ENCODE data around the gene CCDC82.

The CCDC82 gene

DNA sequence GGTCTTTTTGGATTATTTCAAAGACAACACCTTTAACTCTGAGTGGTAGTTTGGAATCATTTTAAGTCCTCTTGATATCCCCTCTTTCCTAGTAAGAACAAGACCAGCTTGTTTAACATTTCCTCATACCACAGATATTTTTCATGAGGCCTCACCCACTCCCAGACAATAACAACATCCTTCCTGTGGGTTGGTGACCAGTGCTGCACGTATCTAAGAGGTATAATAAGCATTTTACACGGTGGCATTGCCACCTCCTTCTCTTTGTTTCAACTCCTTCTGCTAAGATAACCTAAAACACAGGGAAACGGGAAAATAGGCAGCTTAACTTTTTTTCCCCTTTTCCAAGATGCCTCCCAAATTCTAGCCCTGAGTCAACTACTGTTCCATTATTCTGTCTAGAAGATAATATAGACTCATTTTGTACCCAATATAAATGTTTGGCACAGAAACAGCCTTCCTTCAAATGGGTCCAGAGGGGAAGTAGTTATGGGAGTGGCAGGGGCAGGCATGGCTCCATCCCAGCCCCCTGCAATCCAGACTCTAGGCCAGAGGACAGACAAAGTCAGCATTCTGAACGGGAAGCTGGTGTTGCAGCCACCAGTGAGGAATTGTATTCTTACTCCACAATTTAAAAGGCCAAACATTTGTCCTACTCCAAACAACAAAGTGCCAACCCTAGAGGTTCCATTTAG is 75.2 kb downstream of the CCDC82 start:
- DNase-seq (ENCODE audit: insufficient read length), result no peak
- no peak for FAIRE-seq
- TF ChIP-seq TAF1 (IDR thresholded peaks at IDR 0.05; ENCODE audit: borderline replicate concordance, low read depth, low read length) (no peak), POLR2A (IDR thresholded peaks at IDR 0.05; ENCODE audit: low read depth, low read length) (no peak), POLR2AphosphoS5 (IDR thresholded peaks at IDR 0.05; ENCODE audit: low read depth, low read length) (no peak)

- DNase-seq (ENCODE audit: insufficient read length) (no peak), FAIRE-seq (no peak)
- TF ChIP-seq POLR2A (IDR thresholded peaks at IDR 0.05; ENCODE audit: low read depth, low read length), result no peak
- no peak for TF ChIP-seq TAF1 (IDR thresholded peaks at IDR 0.05; ENCODE audit: borderline replicate concordance, low read depth, low read length)
- TF ChIP-seq POLR2AphosphoS5 (IDR thresholded peaks at IDR 0.05; ENCODE audit: low read depth, low read length), result no peak
Observed at GRCh38 chr11:96313163-96313562, 76.5 kb downstream of the CCDC82 start.

GRCh38 chr11:96311120-96311568 is 78.6 kb downstream of the CCDC82 start:
- DNase-seq (ENCODE audit: insufficient read length) (no peak), FAIRE-seq (peak; percentile 9)
- TF ChIP-seq TAF1 (IDR thresholded peaks at IDR 0.05; ENCODE audit: borderline replicate concordance, low read depth, low read length), result no peak
- no peak for TF ChIP-seq POLR2AphosphoS5 (IDR thresholded peaks at IDR 0.05; ENCODE audit: low read depth, low read length)
- TF ChIP-seq POLR2A (IDR thresholded peaks at IDR 0.05; ENCODE audit: low read depth, low read length), result no peak

DNA sequence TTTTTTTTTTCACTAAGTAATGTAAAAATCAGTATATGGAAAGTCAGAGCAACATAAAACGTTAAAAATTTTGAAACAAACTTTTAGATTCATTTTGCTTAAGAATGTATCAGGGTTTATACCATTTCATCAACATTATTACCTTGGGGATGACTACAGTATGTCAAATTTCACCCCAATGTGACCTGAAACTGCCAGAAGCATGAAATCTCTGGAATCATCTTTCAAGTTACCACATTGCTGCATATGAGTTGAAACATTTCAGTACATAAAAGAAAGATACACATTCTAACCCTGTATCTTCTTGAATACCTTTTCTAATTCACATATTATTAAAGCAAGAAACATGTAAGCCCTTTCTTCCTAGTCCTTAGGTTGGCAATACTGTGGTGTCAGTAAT is 79.5 kb downstream of the CCDC82 start:
- FAIRE-seq (no peak), DNase-seq (ENCODE audit: insufficient read length) (no peak)
- no peak for TF ChIP-seq POLR2A (IDR thresholded peaks at IDR 0.05; ENCODE audit: low read depth, low read length)
- TF ChIP-seq TAF1 (IDR thresholded peaks at IDR 0.05; ENCODE audit: borderline replicate concordance, low read depth, low read length), result no peak
- TF ChIP-seq POLR2AphosphoS5 (IDR thresholded peaks at IDR 0.05; ENCODE audit: low read depth, low read length), result no peak

GRCh38 chr11:96309643-96310017 is 80.1 kb downstream of the CCDC82 start:
- DNase-seq (ENCODE audit: insufficient read length), result no peak
- no peak for FAIRE-seq
- TF ChIP-seq TAF1 (IDR thresholded peaks at IDR 0.05; ENCODE audit: borderline replicate concordance, low read depth, low read length), result no peak
- TF ChIP-seq POLR2AphosphoS5 (IDR thresholded peaks at IDR 0.05; ENCODE audit: low read depth, low read length), result no peak
- no peak for TF ChIP-seq POLR2A (IDR thresholded peaks at IDR 0.05; ENCODE audit: low read depth, low read length)

GRCh38 chr11:96309016-96309642 is 80.6 kb downstream of the CCDC82 start:
- FAIRE-seq (no peak), DNase-seq (ENCODE audit: insufficient read length) (no peak)
- no peak for TF ChIP-seq TAF1 (IDR thresholded peaks at IDR 0.05; ENCODE audit: borderline replicate concordance, low read depth, low read length)
- no peak for TF ChIP-seq POLR2A (IDR thresholded peaks at IDR 0.05; ENCODE audit: low read depth, low read length)

- FAIRE-seq (no peak), DNase-seq (ENCODE audit: insufficient read length) (no peak)
- no peak for TF ChIP-seq TAF1 (IDR thresholded peaks at IDR 0.05; ENCODE audit: borderline replicate concordance, low read depth, low read length)
- no peak for TF ChIP-seq POLR2A (IDR thresholded peaks at IDR 0.05; ENCODE audit: low read depth, low read length)
- TF ChIP-seq POLR2AphosphoS5 (IDR thresholded peaks at IDR 0.05; ENCODE audit: low read depth, low read length), result no peak
Observed at GRCh38 chr11:96307776-96308140, 82.0 kb downstream of the CCDC82 start.

DNA sequence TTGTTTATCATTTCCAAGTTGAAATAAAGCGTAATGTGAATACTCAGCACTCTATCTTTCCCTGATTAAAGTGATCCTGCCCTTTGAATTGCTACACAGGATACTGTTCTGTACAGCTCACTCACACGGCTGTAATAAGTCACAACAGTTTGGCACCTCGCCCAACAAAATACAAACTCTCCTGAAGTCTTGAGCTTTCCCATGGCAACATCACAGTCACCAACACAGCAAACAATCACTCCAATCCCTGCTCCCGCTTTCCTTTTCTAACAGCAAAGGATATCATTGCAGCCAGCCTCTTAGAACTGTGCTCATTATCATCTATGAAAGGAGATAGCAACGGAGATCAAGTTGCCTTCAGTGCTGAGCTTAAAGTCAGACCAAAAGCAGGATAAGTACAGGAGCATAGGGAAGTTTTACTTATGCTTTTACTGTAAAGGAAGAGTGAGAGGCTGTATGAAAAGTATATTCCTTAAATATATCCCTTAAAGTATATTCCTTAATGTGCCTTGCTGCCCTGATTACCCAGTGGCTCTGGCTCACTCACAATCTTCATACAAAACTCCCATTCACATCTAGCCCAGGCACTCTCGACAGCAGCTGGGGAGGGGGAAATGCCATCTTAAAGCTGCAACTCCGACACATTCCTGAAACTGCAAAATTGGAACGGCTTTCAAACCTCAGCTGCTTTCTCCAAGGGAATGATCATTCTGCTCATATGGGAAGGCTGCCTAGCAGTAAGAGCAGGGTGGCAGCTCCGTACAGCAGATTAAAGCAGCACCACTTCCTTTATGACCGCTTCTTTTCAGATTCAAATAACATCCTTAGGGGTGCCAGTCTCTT is 82.6 kb downstream of the CCDC82 start:
- no peak for DNase-seq (ENCODE audit: insufficient read length)
- FAIRE-seq, result peak; percentile 87
- TF ChIP-seq POLR2A (IDR thresholded peaks at IDR 0.05; ENCODE audit: low read depth, low read length) (no peak), POLR2AphosphoS5 (IDR thresholded peaks at IDR 0.05; ENCODE audit: low read depth, low read length) (no peak), TAF1 (IDR thresholded peaks at IDR 0.05; ENCODE audit: borderline replicate concordance, low read depth, low read length) (no peak)

DNA sequence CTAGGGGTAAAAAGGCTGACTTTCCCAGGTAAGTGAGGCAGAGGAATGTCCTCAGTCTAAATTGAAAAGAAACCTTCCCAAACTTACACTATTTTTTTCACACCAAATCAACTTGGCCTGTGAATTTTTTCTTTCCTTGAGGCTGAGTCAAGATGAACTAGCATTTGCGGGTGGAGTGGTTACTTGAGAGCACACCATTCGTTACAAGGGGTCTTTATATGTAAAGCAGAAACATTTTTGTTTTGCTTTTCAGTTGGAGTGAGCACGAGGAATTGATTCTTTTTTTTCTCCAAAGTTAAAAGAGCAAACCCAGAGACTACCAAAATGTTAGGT is 83.1 kb downstream of the CCDC82 start:
- no peak for FAIRE-seq

DNA sequence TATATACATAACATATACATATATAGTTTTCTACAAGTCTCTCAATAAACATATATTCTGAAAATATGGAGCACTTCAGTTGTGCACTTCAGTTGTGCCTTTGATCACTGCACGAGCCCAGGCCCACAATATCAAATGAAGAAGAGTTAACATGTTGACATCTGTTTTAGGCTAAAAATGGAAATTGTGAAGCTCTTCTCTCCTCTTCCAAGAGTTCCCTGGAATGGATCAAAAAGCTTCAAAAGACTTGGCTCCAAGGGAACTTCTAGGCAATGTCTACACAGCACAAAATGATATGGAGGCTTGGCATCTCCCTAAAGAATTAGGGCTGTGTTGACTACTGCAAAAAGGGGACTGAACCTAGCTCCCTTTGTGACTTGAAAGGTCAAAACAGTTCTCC is 83.6 kb downstream of the CCDC82 start:
- TF ChIP-seq POLR2A (IDR thresholded peaks at IDR 0.05; ENCODE audit: low read depth, low read length) (no peak), TAF1 (IDR thresholded peaks at IDR 0.05; ENCODE audit: borderline replicate concordance, low read depth, low read length) (no peak), POLR2AphosphoS5 (IDR thresholded peaks at IDR 0.05; ENCODE audit: low read depth, low read length) (no peak)
- FAIRE-seq, result no peak
- DNase-seq (ENCODE audit: insufficient read length), result no peak

More for the DNA sequence above, 83.1 kb downstream of the CCDC82 start:
- no peak for DNase-seq (ENCODE audit: insufficient read length)
- TF ChIP-seq TAF1 (IDR thresholded peaks at IDR 0.05; ENCODE audit: borderline replicate concordance, low read depth, low read length), result no peak
- no peak for TF ChIP-seq POLR2AphosphoS5 (IDR thresholded peaks at IDR 0.05; ENCODE audit: low read depth, low read length)
- TF ChIP-seq POLR2A (IDR thresholded peaks at IDR 0.05; ENCODE audit: low read depth, low read length), result no peak

GRCh38 chr11:96303980-96304379 is 85.7 kb downstream of the CCDC82 start:
- FAIRE-seq (no peak), DNase-seq (ENCODE audit: insufficient read length) (no peak)
- TF ChIP-seq TAF1 (IDR thresholded peaks at IDR 0.05; ENCODE audit: borderline replicate concordance, low read depth, low read length) (no peak), POLR2A (IDR thresholded peaks at IDR 0.05; ENCODE audit: low read depth, low read length) (no peak), POLR2AphosphoS5 (IDR thresholded peaks at IDR 0.05; ENCODE audit: low read depth, low read length) (no peak)

All from GM12892 (cell line).